Psoas muscle (tissue), 8 donors: ENCODE results near the gene THYN1. TPM values are rescaled to one million over a fixed set of nuclear protein-coding genes. Genes with fewer than 3 reads are reported as not detected.

Source experiments
- ATAC-seq, 4 donors: fragments of 200-7000 bp; cut with Tn5 transposase; one replicate each; pipeline ENCODE4 v1.9.1; 2020; ENCODE audit warnings: moderate library complexity in 3 of 4, mild to moderate bottlenecking in 2 of 4
- DNase-seq, 2 donors: peaks; one replicate each; pipeline ENCODE4 v3.0.0-alpha.2; 2020
- H3K27ac ChIP-seq: fragments of 200-600 bp; one replicate; pipeline ENCODE4 v1.8.0; 2022
- H3K27me3 ChIP-seq, 3 donors: fragments of 200-600 bp in 1 of 3; one replicate each; pipeline versions ENCODE4 v1.6.1 to v1.8.0; 2013 to 2022; ENCODE audit warnings: low read length in 2 of 3, mild to moderate bottlenecking in 2 of 3, moderate library complexity in 1 of 3; ENCODE audit not compliant: insufficient read depth in 3 of 3
- H3K36me3 ChIP-seq, 2 donors: fragments of 200-600 bp in 1 of 2; one replicate each; pipeline versions ENCODE4 v1.6.1 to v1.8.0; 2013 to 2022; ENCODE audit warnings: low read depth in 1 of 2, mild to moderate bottlenecking in 1 of 2, moderate library complexity in 1 of 2; ENCODE audit not compliant: insufficient read depth in 1 of 2
- H3K4me1 ChIP-seq: fragments of 200-600 bp; one replicate; pipeline ENCODE4 v1.8.0; 2022
- H3K4me3 ChIP-seq: fragments of 200-600 bp; one replicate; pipeline ENCODE4 v1.8.0; 2022; ENCODE audit warnings: mild to moderate bottlenecking
- H3K9me3 ChIP-seq: fragments of 200-600 bp; one replicate; pipeline ENCODE4 v1.8.0; 2022
- WGBS, 3 donors: extraction: QIAGEN DNeasy Blood & Tissue Kit; methylation state at CpG; one replicate each; pipeline versions ENCODE4 v1.1.6 to v1.1.7; 2013; 5-methylcytosine and 5-hydroxymethylcytosine counted together
- intact Hi-C, 2 donors: fragments of 100-400 bp; cut with DNase I; formaldehyde crosslinking; loops; one replicate each; pipeline versions ENCODE4 v1.11.0 to v1.14.2; 2022
- polyA plus RNA-seq, 3 donors: library from polyadenylated mRNA; stranded (reverse); fragments of 200-250 nt; gene quantifications; one replicate each; pipeline ENCODE4 v1.2.3, GENCODE V29; 2013
- total RNA-seq, 4 donors: library from RNA; stranded (reverse); fragmentation: NEBNext Ultra II Directional in 2 of 4; extraction: Animal tissue kit (Norgen Biotek cat#: 25700) in 2 of 4; gene quantifications; one replicate each; pipeline versions ENCODE4 v1.2.1 to v1.2.4, GENCODE V29; 2021 to 2023
- TF ChIP-seq, protein P1 (sequence below): fragments of 200-600 bp; IDR thresholded peaks from one replicate; pipeline ENCODE4 v1.8.0; 2022; ENCODE audit warnings: antibody characterized with exemption
- donor health status: healthy with polysubstance abuse.
- donor health status: DM: no; HTN: no; CAD: no; lungs with moderate emphysema.
- donor health status: Bipolar disorder and iron deficiency.
- donor health status: healthy.
- donor health status: DM: yes; HTN: yes; CAD: no.
- donor health status: DM: no; HTN: no; CAD: no.
- donor health status: DM: no; HTN: no; CAD: no.
- donor health status: DM: yes; HTN: yes; CAD: no.

Gene THYN1
- total and polyA plus RNA-seq, 7 donors: 14.9 to 33.5 (median 20.4) TPM

GRCh38 chr11:134226806-134227325 is 26.3 kb downstream of the THYN1 start:
- intact Hi-C loops: loop anchor here in 1 of 2 donors (2.0 kb wide), 1 partner anchor 22 kb away; no protein-coding TSS in a partner anchor
- H3K27ac ChIP-seq: no peak overlapping the region
- WGBS, 3 donors: 67 to 88% (median 83%) methylated on average over 5 of the region's 5 CpGs

GRCh38 chr11:134224710-134225664 is 28.2 kb downstream of the THYN1 start:
- no peaks in the 10 kb centered on the region for H3K27me3 ChIP-seq
- 0 to 1% (median 0%) methylated on average over 63 to 93 of the region's 93 CpGs for WGBS, 3 donors
- ATAC-seq (peak; percentile 33 to 54 (median 44)), DNase-seq (peak; percentile 66 to 80)
- TF ChIP-seq, protein P1, sequence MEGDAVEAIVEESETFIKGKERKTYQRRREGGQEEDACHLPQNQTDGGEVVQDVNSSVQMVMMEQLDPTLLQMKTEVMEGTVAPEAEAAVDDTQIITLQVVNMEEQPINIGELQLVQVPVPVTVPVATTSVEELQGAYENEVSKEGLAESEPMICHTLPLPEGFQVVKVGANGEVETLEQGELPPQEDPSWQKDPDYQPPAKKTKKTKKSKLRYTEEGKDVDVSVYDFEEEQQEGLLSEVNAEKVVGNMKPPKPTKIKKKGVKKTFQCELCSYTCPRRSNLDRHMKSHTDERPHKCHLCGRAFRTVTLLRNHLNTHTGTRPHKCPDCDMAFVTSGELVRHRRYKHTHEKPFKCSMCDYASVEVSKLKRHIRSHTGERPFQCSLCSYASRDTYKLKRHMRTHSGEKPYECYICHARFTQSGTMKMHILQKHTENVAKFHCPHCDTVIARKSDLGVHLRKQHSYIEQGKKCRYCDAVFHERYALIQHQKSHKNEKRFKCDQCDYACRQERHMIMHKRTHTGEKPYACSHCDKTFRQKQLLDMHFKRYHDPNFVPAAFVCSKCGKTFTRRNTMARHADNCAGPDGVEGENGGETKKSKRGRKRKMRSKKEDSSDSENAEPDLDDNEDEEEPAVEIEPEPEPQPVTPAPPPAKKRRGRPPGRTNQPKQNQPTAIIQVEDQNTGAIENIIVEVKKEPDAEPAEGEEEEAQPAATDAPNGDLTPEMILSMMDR: no peak
- peaks cover 24% of the 10 kb centered on the region for H3K4me1 ChIP-seq
- no peaks in the 10 kb centered on the region for H3K9me3 ChIP-seq
- intact Hi-C loops: no loop called here
- H3K27ac ChIP-seq: peak overlapping the region; percentile 97
- peak overlapping the region; percentile 88 for H3K4me3 ChIP-seq
- peaks cover 0 to 20% of the 10 kb centered on the region in 2 donors for H3K36me3 ChIP-seq

More at GRCh38 chr11:134226806-134227325, 26.3 kb downstream of the THYN1 start:
- DNase-seq (no peak), ATAC-seq (no peak)
- H3K27me3 ChIP-seq: no peaks in the 10 kb centered on the region
- peaks cover 0 to 15% of the 10 kb centered on the region in 2 donors for H3K36me3 ChIP-seq
- TF ChIP-seq, protein P1: no peak
- peak overlapping the region; percentile 88 for H3K4me3 ChIP-seq
- peaks cover 27% of the 10 kb centered on the region for H3K4me1 ChIP-seq
- no peaks in the 10 kb centered on the region for H3K9me3 ChIP-seq

DNA sequence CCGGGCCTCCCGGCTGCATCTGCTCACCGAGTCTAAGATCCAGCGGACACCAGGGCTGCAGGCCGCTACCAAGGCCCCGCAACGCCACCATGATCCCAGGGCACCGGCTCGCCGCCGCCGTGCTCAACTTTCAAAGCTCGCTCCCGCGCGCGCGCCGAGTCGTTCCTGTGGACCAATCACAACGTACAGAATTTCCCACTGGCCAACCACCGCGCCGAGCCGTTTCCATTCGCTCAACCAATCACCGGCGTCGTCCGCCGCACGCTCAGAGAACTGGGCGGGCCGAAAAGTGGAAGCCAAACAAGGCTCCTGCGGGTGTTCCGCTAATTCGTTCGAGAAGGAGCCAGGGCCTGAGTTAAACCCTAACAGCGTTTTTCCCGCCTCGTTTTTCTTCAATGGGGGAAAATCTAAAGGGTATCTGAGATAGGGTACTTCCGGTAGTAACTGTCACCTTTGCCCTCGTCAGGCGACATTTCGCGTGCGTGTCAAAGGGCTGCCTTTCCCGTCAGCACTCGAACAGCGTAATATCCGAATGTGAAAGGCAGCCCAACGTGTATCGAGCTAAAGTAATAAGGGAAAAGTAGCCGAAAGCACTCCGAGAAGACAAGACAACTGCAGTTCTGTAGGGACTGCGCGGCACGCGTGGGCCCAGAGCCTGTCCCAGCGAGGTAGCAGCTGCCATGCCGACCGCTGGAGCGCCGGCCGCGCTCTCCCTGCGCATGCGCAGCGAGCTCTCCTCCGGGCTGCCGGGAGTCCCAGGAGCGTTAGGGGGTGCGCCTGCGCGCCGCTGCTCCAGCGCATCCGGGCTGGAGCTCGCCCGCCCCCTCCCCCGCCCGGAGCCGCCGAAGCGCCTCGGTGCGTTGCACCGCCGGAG is 29.1 kb downstream of the THYN1 start, which contains the start of the genes NCAPD3 and VPS26B:
Gene NCAPD3, minus strand, starts transcription at position 132 of the 874 bp plus-strand sequence. Its CDS starts 41 bp downstream, at position 91.
Gene VPS26B, plus strand, starts transcription at position 836 of the 874 bp plus-strand sequence. CDS start 452 bp downstream, outside the sequence.
- Histone ChIP-seq H3K27me3 (no peaks in the 10 kb centered on the region), H3K4me3 (peak within 1 kb of the TSS; percentile 88), H3K36me3 (peaks cover 0 to 29% of the 10 kb centered on the region in 2 donors), H3K9me3 (no peaks in the 10 kb centered on the region), H3K27ac (peak within 1 kb of the TSS; percentile 97), H3K4me1 (peaks cover 24% of the 10 kb centered on the region)
- intact Hi-C loops: no loop called here
- TF ChIP-seq, protein P1: no peak
- ATAC-seq (peak; percentile 92 to 94 (median 94)), DNase-seq (peak; percentile 97 to 98)
- 0 to 1% (median 0%) methylated on average over 74 to 89 of the region's 89 CpGs for WGBS, 3 donors

GRCh38 chr11:134223121-134223520 is 30.0 kb downstream of the THYN1 start:
- Histone ChIP-seq H3K27me3 (no peaks in the 10 kb centered on the region), H3K4me3 (peak overlapping the region; percentile 88), H3K9me3 (no peaks in the 10 kb centered on the region), H3K27ac (peak overlapping the region; percentile 97), H3K4me1 (peaks cover 24% of the 10 kb centered on the region), H3K36me3 (peaks cover 0 to 38% of the 10 kb centered on the region in 2 donors)
- intact Hi-C loops: no loop called here
- WGBS, 3 donors: 7 to 9% (median 9%) methylated on average over 5 of the region's 5 CpGs
- DNase-seq (no peak), ATAC-seq (no peak)
- TF ChIP-seq, protein P1: no peak
